Fibroblast of lung (primary cell): ENCODE results near the gene KCNE5. TPM values are rescaled to one million over a fixed set of nuclear protein-coding genes. Genes with fewer than 3 reads are reported as not detected.
"Not testable (repeated sequence)": the region's sequence is repeated elsewhere in the genome, so short reads cannot be mapped to it uniquely, and the experiment has no call there.

Source experiments
- DNase-seq, 2 donors: peaks; one replicate each; pipeline versions ENCODE4 v3.0.0 to v3.0.0-alpha.2; 2010; ENCODE audit warnings: low read depth in 2 of 2
- H2AFZ ChIP-seq: 2 replicates; pipeline ENCODE4 v1.5.1; 2012; ENCODE audit warnings: low read length, control low read depth, inconsistent platforms
- H3K27ac ChIP-seq: 2 replicates; pipeline ENCODE4 v1.5.1; 2011; ENCODE audit warnings: low read length, control low read depth; ENCODE audit not compliant: insufficient read depth
- H3K27me3 ChIP-seq: 2 replicates; pipeline ENCODE4 v1.5.1; 2011; ENCODE audit warnings: mild to moderate bottlenecking, low read length; ENCODE audit not compliant: control insufficient read depth, insufficient read depth
- H3K36me3 ChIP-seq: 2 replicates; pipeline ENCODE4 v1.5.1; 2011; ENCODE audit warnings: low read length; ENCODE audit not compliant: control insufficient read depth, insufficient read depth
- H3K4me1 ChIP-seq: 2 replicates; pipeline ENCODE4 v1.5.1; 2011; ENCODE audit warnings: low read length; ENCODE audit not compliant: control insufficient read depth, insufficient read depth; ENCODE audit errors: extremely low read depth
- H3K4me2 ChIP-seq: 2 replicates; pipeline ENCODE4 v1.5.1; 2011; ENCODE audit warnings: low read length, control low read depth; ENCODE audit not compliant: insufficient read depth; ENCODE audit errors: extremely low read depth
- H3K4me3 ChIP-seq, 4 experiments: fragments of 200-600 bp in 1 of 4; sonication (generic) in 1 of 4; replicated peaks in 1 of 4; 2 replicates each; pipeline ENCODE4 v1.5.1; 2011 to 2016; ENCODE audit warnings: low read length in 4 of 4, low read depth in 3 of 4, mild to moderate bottlenecking in 3 of 4, control low read depth in 2 of 4, inconsistent platforms in 1 of 4, mixed read lengths in 1 of 4; ENCODE audit not compliant: insufficient read depth in 1 of 4; ENCODE audit errors: control extremely low read depth in 1 of 4
- H3K79me2 ChIP-seq: 2 replicates; pipeline ENCODE4 v1.5.1; 2012; ENCODE audit warnings: mild to moderate bottlenecking, low read length, inconsistent platforms; ENCODE audit not compliant: control insufficient read depth, insufficient read depth
- H3K9ac ChIP-seq: 2 replicates; pipeline ENCODE4 v1.5.1; 2011; ENCODE audit warnings: mild to moderate bottlenecking, low read length, control low read depth; ENCODE audit not compliant: insufficient read depth
- H3K9me3 ChIP-seq: 2 replicates; pipeline ENCODE4 v1.5.1; 2012; ENCODE audit warnings: low read depth, low read length; ENCODE audit not compliant: control insufficient read depth, insufficient read depth
- H4K20me1 ChIP-seq: 2 replicates; pipeline ENCODE4 v1.5.1; 2011; ENCODE audit warnings: low read length; ENCODE audit not compliant: control insufficient read depth, insufficient read depth; ENCODE audit errors: extremely low read depth
- EZH2 ChIP-seq: IDR thresholded peaks from 2 replicates; pipeline ENCODE4 v1.5.1; 2012; ENCODE audit warnings: low read length, control low read depth, mild to moderate bottlenecking; ENCODE audit errors: missing control alignments
- polyA minus RNA-seq: library from RNA; depleted of rRNA, polyadenylated mRNA; stranded (reverse); fragments of >200 nt; gene quantifications from 2 replicates; pipeline ENCODE4 v1.2.3, GENCODE V29; 2011; ENCODE audit warnings: low replicate concordance
- polyA plus RNA-seq, 2 donors: library from polyadenylated mRNA; depleted of rRNA in 1 of 2; stranded (reverse) in 1 of 2; unstranded in 1 of 2; fragments of >200 nt; gene quantifications; 2 replicates each; pipeline ENCODE4 v1.2.1, GENCODE V29; 2011 to 2012; ENCODE audit warnings: missing spikeins in 1 of 2
- total RNA-seq: library from RNA; depleted of rRNA; stranded (reverse); fragments of >200 nt; gene quantifications from 2 replicates; pipeline ENCODE4 v1.2.1, GENCODE V29; 2014
- TF ChIP-seq, protein P1 (sequence below), 2 donors: IDR thresholded peaks in 1 of 2; conservative IDR thresholded peaks in 1 of 2; 1 replicate in 1 of 2; 2 replicates in 1 of 2; pipeline ENCODE4 v1.5.1; 2011 to 2012; ENCODE audit warnings: low read length in 2 of 2, control low read depth in 1 of 2, inconsistent platforms in 1 of 2, low read depth in 1 of 2, mild to moderate bottlenecking in 1 of 2

KCNE5 gene, protein sequence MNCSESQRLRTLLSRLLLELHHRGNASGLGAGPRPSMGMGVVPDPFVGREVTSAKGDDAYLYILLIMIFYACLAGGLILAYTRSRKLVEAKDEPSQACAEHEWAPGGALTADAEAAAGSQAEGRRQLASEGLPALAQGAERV
- total RNA-seq (0.51 and 1.2 TPM in 2 replicates), polyA plus RNA-seq (0.12 and 0.38 TPM in 2 replicates), polyA minus RNA-seq (0.63 and 1.0 TPM in 2 replicates)
- 0.34 and 0.80 TPM in 2 replicates for polyA plus RNA-seq (2012)

DNA sequence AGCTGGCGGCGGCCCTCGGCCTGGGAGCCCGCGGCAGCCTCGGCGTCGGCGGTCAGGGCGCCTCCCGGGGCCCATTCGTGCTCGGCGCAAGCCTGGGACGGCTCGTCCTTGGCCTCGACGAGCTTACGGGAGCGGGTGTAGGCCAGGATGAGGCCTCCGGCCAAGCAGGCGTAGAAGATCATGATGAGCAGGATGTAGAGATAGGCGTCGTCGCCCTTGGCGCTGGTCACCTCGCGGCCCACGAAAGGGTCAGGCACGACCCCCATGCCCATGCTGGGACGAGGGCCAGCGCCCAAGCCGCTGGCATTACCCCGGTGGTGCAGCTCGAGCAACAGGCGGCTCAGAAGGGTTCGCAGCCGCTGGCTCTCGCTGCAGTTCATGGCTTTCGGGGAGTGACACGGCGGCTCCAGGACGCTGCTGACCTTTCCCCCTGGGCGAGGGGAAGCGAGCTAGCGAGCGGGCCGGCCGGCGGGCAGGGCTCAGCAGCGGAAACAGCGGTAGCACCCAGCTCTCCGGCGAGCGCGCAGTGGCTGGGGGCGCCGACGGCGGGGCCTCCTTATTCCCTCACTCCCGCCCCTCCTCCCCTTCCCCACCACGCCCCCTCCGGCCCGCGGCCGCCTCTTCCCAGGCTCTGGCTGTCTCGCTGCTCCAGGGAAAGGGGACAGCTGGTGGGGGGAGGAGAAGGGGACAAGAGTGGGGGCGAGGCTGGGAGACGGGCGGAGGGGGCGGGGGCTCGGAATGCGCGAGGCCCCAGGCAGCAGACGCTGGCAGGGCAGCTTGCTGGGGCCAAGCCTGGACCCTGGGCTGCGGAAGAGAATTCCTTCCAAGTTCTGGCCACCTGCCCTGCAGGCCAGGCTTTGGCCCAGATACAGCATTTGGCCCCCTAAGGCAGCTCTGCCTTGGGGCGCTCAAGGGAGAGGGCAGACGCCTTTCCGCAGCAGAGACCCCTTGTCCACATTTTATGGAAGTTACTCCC lies at the start of gene KCNE5:
TSS of gene KCNE5 (minus strand) at position 532 of the 976 bp plus-strand sequence. CDS start at position 380, 152 bp downstream.
- TF ChIP-seq EZH2: no peak
- TF ChIP-seq, protein P1, sequence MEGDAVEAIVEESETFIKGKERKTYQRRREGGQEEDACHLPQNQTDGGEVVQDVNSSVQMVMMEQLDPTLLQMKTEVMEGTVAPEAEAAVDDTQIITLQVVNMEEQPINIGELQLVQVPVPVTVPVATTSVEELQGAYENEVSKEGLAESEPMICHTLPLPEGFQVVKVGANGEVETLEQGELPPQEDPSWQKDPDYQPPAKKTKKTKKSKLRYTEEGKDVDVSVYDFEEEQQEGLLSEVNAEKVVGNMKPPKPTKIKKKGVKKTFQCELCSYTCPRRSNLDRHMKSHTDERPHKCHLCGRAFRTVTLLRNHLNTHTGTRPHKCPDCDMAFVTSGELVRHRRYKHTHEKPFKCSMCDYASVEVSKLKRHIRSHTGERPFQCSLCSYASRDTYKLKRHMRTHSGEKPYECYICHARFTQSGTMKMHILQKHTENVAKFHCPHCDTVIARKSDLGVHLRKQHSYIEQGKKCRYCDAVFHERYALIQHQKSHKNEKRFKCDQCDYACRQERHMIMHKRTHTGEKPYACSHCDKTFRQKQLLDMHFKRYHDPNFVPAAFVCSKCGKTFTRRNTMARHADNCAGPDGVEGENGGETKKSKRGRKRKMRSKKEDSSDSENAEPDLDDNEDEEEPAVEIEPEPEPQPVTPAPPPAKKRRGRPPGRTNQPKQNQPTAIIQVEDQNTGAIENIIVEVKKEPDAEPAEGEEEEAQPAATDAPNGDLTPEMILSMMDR (conservative IDR thresholded peaks at IDR 0.05 in 1 of 2, IDR thresholded peaks at IDR 0.05 in 1 of 2; ENCODE audit: low read depth in 1 of 2, low read length in 2 of 2): no peak
- Histone ChIP-seq H3K4me1 (no peaks in the 10 kb centered on the region), H4K20me1 (no peaks in the 10 kb centered on the region), H3K27ac (no peak within 1 kb of the TSS), H3K9ac (no peak within 1 kb of the TSS), H3K79me2 (no peaks in the 10 kb centered on the region), H3K36me3 (no peaks in the 10 kb centered on the region), H3K27me3 (no peaks in the 10 kb centered on the region), H3K4me3 (no peak within 1 kb of the TSS), H3K9me3 (no peaks in the 10 kb centered on the region), H2AFZ (no peak within 1 kb of the TSS), H3K4me2 (no peak within 1 kb of the TSS)
- DNase-seq: peak in 1 of 2 donors; percentile 9

DNA sequence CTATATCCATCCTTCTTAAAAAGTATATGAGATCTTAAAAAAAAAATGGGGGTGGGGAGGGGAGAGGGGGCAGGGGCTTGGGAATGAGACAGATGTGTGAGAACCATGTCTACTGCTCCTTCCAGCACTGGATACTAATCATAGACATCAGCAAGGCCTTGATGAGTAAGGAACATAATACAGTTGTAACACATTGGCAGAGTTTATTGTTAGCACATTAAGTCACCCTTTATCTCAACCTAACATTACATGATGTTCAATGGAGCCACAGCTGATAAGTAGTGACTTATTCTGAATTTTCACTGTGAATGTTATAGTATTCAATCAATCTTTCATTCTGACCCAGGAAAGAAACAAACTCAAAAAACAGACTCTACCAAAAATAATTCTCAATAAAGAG lies 47.3 kb upstream of the KCNE5 start:
- no peak for TF ChIP-seq EZH2
- TF ChIP-seq, protein P1 (conservative IDR thresholded peaks at IDR 0.05 in 1 of 2, IDR thresholded peaks at IDR 0.05 in 1 of 2; ENCODE audit: low read depth in 1 of 2, low read length in 2 of 2): no peak
- Histone ChIP-seq H3K9me3 (no peaks in the 10 kb centered on the region), H3K4me1 (no peaks in the 10 kb centered on the region), H3K79me2 (no peaks in the 10 kb centered on the region), H4K20me1 (no peaks in the 10 kb centered on the region), H3K27ac (no peak overlapping the region), H3K4me3 (no peak overlapping the region), H3K4me2 (no peak overlapping the region), H3K36me3 (no peaks in the 10 kb centered on the region), H3K27me3 (no peaks in the 10 kb centered on the region), H3K9ac (no peak overlapping the region), H2AFZ (no peak overlapping the region)
- peak in 1 of 2 donors; percentile 27 for DNase-seq

DNA sequence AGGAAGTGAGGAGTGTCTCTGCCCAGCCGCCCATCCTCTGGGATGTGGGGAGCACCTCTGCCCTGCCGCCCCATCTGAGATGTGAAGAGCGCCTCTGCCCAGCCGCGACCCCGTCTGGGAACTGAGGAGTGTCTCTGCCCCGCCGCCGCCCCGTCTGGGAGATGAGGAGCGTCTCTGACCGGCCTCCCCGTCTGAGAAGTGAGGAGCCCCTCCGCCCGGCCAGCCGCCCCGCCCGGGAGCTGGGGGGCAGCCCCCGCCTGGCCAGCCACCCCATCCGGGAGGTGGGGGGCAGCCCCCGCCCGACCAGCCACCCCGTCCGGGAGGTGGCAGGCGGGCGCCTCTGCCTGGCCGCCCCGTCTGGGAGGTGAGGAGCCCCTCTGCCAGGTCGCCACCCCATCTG lies 46.2 kb upstream of the KCNE5 start:
- not testable (repeated sequence) for H3K4me3 ChIP-seq, H2AFZ ChIP-seq, H3K4me2 ChIP-seq, H3K79me2 ChIP-seq, H3K36me3 ChIP-seq, H3K9ac ChIP-seq, H3K27me3 ChIP-seq, H3K27ac ChIP-seq, DNase-seq, H4K20me1 ChIP-seq, H3K9me3 ChIP-seq, H3K4me1 ChIP-seq
